ENCODE data around the gene GNAI1.

Gene GNAI1

GRCh38 chr7:80146545-80147182, 12.0 kb downstream of the GNAI1 start:
- no peak overlapping the region for H3K4me3 ChIP-seq (ENCODE audit: low read length)
- TF ChIP-seq, protein P1, sequence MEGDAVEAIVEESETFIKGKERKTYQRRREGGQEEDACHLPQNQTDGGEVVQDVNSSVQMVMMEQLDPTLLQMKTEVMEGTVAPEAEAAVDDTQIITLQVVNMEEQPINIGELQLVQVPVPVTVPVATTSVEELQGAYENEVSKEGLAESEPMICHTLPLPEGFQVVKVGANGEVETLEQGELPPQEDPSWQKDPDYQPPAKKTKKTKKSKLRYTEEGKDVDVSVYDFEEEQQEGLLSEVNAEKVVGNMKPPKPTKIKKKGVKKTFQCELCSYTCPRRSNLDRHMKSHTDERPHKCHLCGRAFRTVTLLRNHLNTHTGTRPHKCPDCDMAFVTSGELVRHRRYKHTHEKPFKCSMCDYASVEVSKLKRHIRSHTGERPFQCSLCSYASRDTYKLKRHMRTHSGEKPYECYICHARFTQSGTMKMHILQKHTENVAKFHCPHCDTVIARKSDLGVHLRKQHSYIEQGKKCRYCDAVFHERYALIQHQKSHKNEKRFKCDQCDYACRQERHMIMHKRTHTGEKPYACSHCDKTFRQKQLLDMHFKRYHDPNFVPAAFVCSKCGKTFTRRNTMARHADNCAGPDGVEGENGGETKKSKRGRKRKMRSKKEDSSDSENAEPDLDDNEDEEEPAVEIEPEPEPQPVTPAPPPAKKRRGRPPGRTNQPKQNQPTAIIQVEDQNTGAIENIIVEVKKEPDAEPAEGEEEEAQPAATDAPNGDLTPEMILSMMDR (conservative IDR thresholded peaks at IDR 0.05; ENCODE audit: low read depth, low read length), result no peak
- no peak for DNase-seq (ENCODE audit: low read depth)

DNA sequence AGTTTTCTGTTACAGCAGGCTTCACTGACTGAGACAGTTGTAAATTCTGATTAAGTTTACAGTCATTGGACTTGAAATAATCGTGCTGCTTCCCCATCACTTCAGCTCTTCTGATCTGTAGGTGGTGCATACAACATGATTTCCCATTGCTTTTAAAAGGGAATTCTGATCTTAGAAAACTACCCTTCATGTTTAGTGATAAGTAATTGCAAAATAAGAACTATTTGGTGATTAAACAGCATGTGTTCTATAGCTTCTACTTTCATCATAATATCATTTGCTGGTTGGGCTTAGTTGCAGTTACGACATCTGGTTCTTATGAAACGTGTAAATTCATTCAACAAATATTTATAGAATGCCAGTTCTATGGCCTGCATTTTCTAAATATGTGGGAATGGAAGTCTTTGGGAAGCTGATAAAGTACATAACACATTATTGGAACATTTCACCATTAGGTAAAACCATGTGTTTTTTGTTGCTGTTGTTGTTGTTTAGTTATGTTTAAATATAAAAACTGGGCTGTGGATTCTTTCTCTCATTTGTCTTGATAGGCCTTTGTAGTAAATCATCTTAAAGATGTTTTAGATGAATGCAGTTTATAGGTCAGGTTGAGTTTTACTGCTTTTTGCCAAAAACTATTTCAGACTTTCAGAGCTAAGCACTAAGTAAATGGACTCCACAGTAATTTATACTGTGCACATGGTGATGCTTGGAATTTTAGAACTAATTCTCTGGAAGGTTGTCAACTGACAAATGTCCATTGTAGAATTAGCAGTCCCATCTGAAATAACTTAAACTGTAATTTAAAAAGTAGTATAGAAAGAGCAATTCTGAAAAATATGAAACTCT, 13.1 kb downstream of the GNAI1 start:
- DNase-seq (ENCODE audit: low read depth), result peak; percentile 74
- TF ChIP-seq, protein P1 (conservative IDR thresholded peaks at IDR 0.05; ENCODE audit: low read depth, low read length), result no peak
- H3K4me3 ChIP-seq (ENCODE audit: low read length), result no peak overlapping the region

DNA sequence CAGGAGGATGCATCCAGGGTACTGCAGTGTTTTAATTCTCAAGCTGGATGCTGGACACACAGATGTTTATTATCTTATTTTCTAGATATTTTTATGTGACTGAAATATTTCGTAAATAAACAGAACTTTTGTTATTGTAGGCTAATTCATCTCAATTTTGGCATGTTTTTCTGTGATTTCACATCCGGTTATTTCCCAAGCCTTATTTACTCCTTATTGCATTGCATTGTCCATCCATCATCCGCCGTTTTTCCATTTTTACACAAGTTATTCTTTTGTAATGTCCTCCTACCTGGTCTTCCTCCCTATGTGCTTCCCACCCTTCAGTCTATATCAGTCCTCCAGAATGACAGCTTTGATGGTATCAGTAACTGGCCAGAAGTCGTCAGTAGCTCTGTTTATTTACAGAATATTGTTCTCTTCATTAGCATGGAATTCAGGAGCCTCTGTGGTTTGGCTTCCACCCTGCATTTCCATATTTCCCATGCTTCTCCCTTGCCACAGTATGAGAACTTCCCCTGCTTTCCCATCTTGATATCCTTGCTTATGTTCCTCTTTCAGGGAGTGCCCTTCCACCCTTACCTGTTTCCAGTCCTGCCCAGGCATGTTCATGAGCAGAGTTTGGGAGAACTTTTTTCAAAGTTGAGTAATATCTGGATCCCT, 16.1 kb downstream of the GNAI1 start:
- no peak overlapping the region for H3K4me3 ChIP-seq (ENCODE audit: low read length)
- TF ChIP-seq, protein P1 (conservative IDR thresholded peaks at IDR 0.05; ENCODE audit: low read depth, low read length), result no peak
- DNase-seq (ENCODE audit: low read depth), result no peak

DNA sequence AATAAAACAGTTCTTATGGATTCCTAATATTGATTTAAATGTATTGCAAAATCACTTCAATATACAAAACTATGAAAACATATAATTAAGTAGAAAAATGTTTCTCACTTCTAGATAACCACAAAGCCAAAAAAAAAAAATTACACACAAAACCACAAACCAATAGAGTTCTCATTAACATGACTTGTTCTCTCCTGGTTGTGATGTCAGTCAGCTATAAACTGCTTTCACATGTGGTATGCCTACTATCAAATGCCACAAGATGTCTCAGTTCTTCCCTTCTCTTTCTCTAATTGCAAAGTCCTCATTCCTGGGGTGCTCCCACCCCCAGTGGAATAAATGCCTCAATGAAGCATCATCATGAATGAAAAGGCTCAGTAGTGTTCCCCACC, 16.6 kb downstream of the GNAI1 start:
- TF ChIP-seq, protein P1 (conservative IDR thresholded peaks at IDR 0.05; ENCODE audit: low read depth, low read length), result no peak
- H3K4me3 ChIP-seq (ENCODE audit: low read length), result no peak overlapping the region
- DNase-seq (ENCODE audit: low read depth), result no peak

DNA sequence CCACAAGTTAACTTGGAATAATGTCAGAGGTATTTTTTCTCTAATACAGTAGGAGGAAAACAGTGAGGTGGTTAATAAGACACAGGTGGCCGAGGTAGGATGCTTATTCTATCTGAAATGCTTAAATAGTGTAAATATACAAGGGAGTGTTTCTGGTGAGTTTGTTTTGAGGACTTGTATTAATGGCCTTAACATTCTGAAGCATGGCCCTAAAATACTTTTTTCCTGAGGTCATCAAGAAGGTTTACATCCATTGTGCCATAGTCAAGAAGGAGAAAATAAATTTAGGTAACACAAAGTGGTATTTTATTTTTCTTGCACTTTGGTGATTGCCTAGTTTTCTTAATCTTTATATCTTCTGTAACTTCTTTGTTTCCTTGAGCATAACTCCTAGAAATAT, 18.8 kb downstream of the GNAI1 start:
- DNase-seq (ENCODE audit: low read depth), result no peak
- no peak overlapping the region for H3K4me3 ChIP-seq (ENCODE audit: low read length)
- TF ChIP-seq, protein P1 (conservative IDR thresholded peaks at IDR 0.05; ENCODE audit: low read depth, low read length), result no peak

DNA sequence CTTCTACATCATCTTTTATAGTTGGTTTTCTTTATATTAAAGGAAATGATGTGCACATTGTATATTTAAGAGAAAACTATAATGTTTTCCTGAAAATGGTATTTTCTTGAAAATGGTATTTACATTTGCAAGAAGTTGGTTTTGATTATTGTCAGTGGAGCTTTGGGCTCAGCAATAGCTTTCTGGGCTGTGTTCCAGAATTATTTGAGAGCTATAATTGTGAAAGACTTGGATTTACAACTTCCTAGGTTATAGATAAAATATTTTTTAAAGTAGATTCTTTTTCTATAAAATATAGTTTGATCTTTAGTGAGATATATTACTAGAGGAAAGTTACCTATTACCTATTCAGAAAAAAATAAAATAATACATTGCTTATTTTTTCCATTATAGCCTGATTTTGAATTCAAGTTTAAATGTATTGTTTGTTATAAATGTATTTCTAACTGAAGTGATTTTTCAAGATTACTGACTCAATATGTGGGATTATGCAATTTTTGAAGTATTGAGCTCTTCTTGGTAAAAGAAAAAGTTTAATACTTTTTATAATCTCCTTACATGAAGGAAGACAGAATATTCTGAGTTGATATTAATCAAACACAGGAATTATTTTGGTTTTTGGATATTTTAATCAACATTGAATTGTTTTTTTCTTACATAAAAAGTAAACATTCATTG, 20.2 kb downstream of the GNAI1 start:
- no peak for DNase-seq (ENCODE audit: low read depth)
- no peak overlapping the region for H3K4me3 ChIP-seq (ENCODE audit: low read length)
- TF ChIP-seq, protein P1 (conservative IDR thresholded peaks at IDR 0.05; ENCODE audit: low read depth, low read length), result no peak
